HEK293 (cell line): Measurements from ENCODE around the gene CIART.

Experiments
- CTCF ChIA-PET: fragments of 350-600 bp; formaldehyde crosslinking; extraction: SDS; loops from one replicate; lab custom pipeline; 2021; ENCODE audit warnings: antibody characterized with exemption; lab: Yijun Ruan, JAX
- POLR2A ChIA-PET: fragments of 300-600 bp; formaldehyde crosslinking; extraction: SDS; loops from one replicate; lab custom pipeline; 2020; ENCODE audit warnings: antibody characterized with exemption, inconsistent platforms; lab: Yijun Ruan, JAX
- H3K27ac ChIP-seq: fragments of 200-500 bp; sonication (Bioruptor generic); 2 replicates; pipeline ENCODE4 v1.5.1; 2014; ENCODE audit warnings: low read depth, low read length, control low read depth, inconsistent platforms; ENCODE audit errors: extremely low read depth
- H3K36me3 ChIP-seq, 2 experiments: fragments of 200-500 bp in 1 of 2; sonication (Bioruptor generic) in 1 of 2; 1 replicate in 1 of 2; 2 replicates in 1 of 2; pipeline ENCODE4 v1.5.1; 2014 to 2017; ENCODE audit warnings: inconsistent platforms in 2 of 2, low read length in 2 of 2; ENCODE audit not compliant: control insufficient read depth in 2 of 2, insufficient read depth in 1 of 2
- H3K4me1 ChIP-seq: fragments of 200-500 bp; sonication (Bioruptor generic); 2 replicates; pipeline ENCODE4 v1.5.1; 2014; ENCODE audit warnings: mild to moderate bottlenecking, low read length, inconsistent platforms; ENCODE audit not compliant: control insufficient read depth, insufficient read depth
- H3K4me3 ChIP-seq: 2 replicates; pipeline ENCODE4 v1.5.1; 2011; ENCODE audit warnings: low read depth, mild to moderate bottlenecking, control low read depth, low read length, moderate library complexity
- H3K9me3 ChIP-seq: fragments of 200-500 bp; sonication (Bioruptor generic); 2 replicates; pipeline ENCODE4 v1.5.1; 2014; ENCODE audit warnings: low read depth, low read length, inconsistent platforms; ENCODE audit not compliant: control insufficient read depth, insufficient read depth
- BCL6B ChIP-seq: fragments of 450-650 bp; formaldehyde crosslinking; IDR thresholded peaks from 2 replicates; pipeline ENCODE4 v1.5.1; 2017; ENCODE audit warnings: missing biosample characterization, missing genetic modification characterization
- KLF16 ChIP-seq: fragments of 450-650 bp; formaldehyde crosslinking; IDR thresholded peaks from 2 replicates; pipeline ENCODE4 v1.5.1; 2017; ENCODE audit warnings: missing biosample characterization, missing genetic modification characterization
- PRDM6 ChIP-seq: fragments of 450-650 bp; formaldehyde crosslinking; IDR thresholded peaks from 2 replicates; pipeline ENCODE4 v1.5.1; 2017; ENCODE audit warnings: missing biosample characterization, missing genetic modification characterization
- ZFHX2 ChIP-seq: fragments of 450-650 bp; formaldehyde crosslinking; conservative IDR thresholded peaks from 2 replicates; pipeline ENCODE4 v1.5.1; 2016; ENCODE audit warnings: missing biosample characterization, missing genetic modification characterization
- ZNF157 ChIP-seq: fragments of 450-650 bp; formaldehyde crosslinking; IDR thresholded peaks from 2 replicates; pipeline ENCODE4 v1.5.1; 2016; ENCODE audit warnings: missing biosample characterization, missing genetic modification characterization
- ZNF169 ChIP-seq: fragments of 450-650 bp; formaldehyde crosslinking; IDR thresholded peaks from 2 replicates; pipeline ENCODE4 v1.5.1; 2016; ENCODE audit warnings: missing biosample characterization, missing genetic modification characterization
- ZNF221 ChIP-seq: fragments of 450-650 bp; formaldehyde crosslinking; IDR thresholded peaks from 2 replicates; pipeline ENCODE4 v1.5.1; 2017; ENCODE audit warnings: missing biosample characterization, missing genetic modification characterization, borderline replicate concordance
- ZNF248 ChIP-seq: fragments of 450-650 bp; formaldehyde crosslinking; IDR thresholded peaks from 2 replicates; pipeline ENCODE4 v1.5.1; 2017; ENCODE audit warnings: missing biosample characterization, missing genetic modification characterization
- ZNF354C ChIP-seq: fragments of 450-650 bp; formaldehyde crosslinking; IDR thresholded peaks from 2 replicates; pipeline ENCODE4 v1.5.1; 2016; ENCODE audit warnings: missing biosample characterization, missing genetic modification characterization, low read depth, borderline replicate concordance
- ZNF404 ChIP-seq: fragments of 450-650 bp; formaldehyde crosslinking; IDR thresholded peaks from 2 replicates; pipeline ENCODE4 v1.5.1; 2017; ENCODE audit warnings: missing biosample characterization, missing genetic modification characterization
- ZNF423 ChIP-seq: fragments of 450-650 bp; formaldehyde crosslinking; IDR thresholded peaks from 2 replicates; pipeline ENCODE4 v1.5.1; 2016; ENCODE audit warnings: missing biosample characterization, missing genetic modification characterization
- ZNF561 ChIP-seq: fragments of 450-650 bp; IDR thresholded peaks from 2 replicates; pipeline ENCODE4 v1.5.1; 2018; ENCODE audit warnings: missing biosample characterization, missing genetic modification characterization, borderline replicate concordance
- ZNF571 ChIP-seq: fragments of 450-650 bp; formaldehyde crosslinking; IDR thresholded peaks from 2 replicates; pipeline ENCODE4 v1.5.0; 2017; ENCODE audit warnings: missing biosample characterization, missing genetic modification characterization
- ZNF660 ChIP-seq: fragments of 450-650 bp; IDR thresholded peaks from 2 replicates; pipeline ENCODE4 v1.5.1; 2018; ENCODE audit warnings: missing biosample characterization, mild to moderate bottlenecking, missing genetic modification characterization
- ZNF747 ChIP-seq: fragments of 450-650 bp; formaldehyde crosslinking; IDR thresholded peaks from 2 replicates; pipeline ENCODE4 v1.5.1; 2016; ENCODE audit warnings: missing biosample characterization, missing genetic modification characterization
- ZNF768 ChIP-seq: fragments of 450-650 bp; formaldehyde crosslinking; IDR thresholded peaks from 2 replicates; pipeline ENCODE4 v1.5.1; 2018; ENCODE audit warnings: missing biosample characterization, mild to moderate bottlenecking, missing genetic modification characterization
- ZNF785 ChIP-seq: fragments of 450-650 bp; formaldehyde crosslinking; IDR thresholded peaks from 2 replicates; pipeline ENCODE4 v1.5.1; 2016; ENCODE audit warnings: missing biosample characterization, missing genetic modification characterization
- ZNF837 ChIP-seq: fragments of 450-650 bp; formaldehyde crosslinking; IDR thresholded peaks from 2 replicates; pipeline ENCODE4 v1.5.1; 2016; ENCODE audit warnings: missing biosample characterization, missing genetic modification characterization
- ZSCAN30 ChIP-seq: fragments of 450-650 bp; IDR thresholded peaks from 2 replicates; pipeline ENCODE4 v1.5.1; 2018; ENCODE audit warnings: missing biosample characterization, mild to moderate bottlenecking, missing genetic modification characterization, moderate library complexity
- TF ChIP-seq, protein P1 (sequence below): IDR thresholded peaks from 2 replicates; pipeline ENCODE4 v1.6.1; 2011; ENCODE audit warnings: mild to moderate bottlenecking, low read depth, low read length, borderline replicate concordance
- TF ChIP-seq, protein P2 (sequence below): fragments of 450-650 bp; formaldehyde crosslinking; IDR thresholded peaks from 2 replicates; pipeline ENCODE4 v1.5.1; 2016; ENCODE audit warnings: missing biosample characterization, missing genetic modification characterization
- TF ChIP-seq, protein P3 (sequence below): fragments of 450-650 bp; formaldehyde crosslinking; IDR thresholded peaks from 2 replicates; pipeline ENCODE4 v1.5.1; 2016; ENCODE audit warnings: missing biosample characterization, missing genetic modification characterization

CIART gene

GRCh38 chr1:150243003-150243402, 39.4 kb upstream of the CIART start:
- Histone ChIP-seq H3K4me1 (no peaks in the 10 kb centered on the region), H3K27ac (no peak overlapping the region), H3K9me3 (no peaks in the 10 kb centered on the region), H3K4me3 (no peak overlapping the region)
- CTCF ChIA-PET = no interaction called here
- POLR2A ChIA-PET = no interaction called here
- TF ChIP-seq ZNF785 (tag by site-specific recombination) (no peak), ZNF423 (tag by site-specific recombination) (no peak), KLF16 (tag by site-specific recombination) (no peak), ZNF169 (tag by site-specific recombination) (no peak), ZNF660 (tag by site-specific recombination) (no peak), ZFHX2 (no peak), ZNF354C (tag by site-specific recombination) (no peak), ZSCAN30 (tag by site-specific recombination) (no peak), ZNF768 (no peak), ZNF404 (no peak)
- TF ChIP-seq, protein P1, sequence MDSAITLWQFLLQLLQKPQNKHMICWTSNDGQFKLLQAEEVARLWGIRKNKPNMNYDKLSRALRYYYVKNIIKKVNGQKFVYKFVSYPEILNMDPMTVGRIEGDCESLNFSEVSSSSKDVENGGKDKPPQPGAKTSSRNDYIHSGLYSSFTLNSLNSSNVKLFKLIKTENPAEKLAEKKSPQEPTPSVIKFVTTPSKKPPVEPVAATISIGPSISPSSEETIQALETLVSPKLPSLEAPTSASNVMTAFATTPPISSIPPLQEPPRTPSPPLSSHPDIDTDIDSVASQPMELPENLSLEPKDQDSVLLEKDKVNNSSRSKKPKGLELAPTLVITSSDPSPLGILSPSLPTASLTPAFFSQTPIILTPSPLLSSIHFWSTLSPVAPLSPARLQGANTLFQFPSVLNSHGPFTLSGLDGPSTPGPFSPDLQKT = no peak
- TF ChIP-seq, protein P2, sequence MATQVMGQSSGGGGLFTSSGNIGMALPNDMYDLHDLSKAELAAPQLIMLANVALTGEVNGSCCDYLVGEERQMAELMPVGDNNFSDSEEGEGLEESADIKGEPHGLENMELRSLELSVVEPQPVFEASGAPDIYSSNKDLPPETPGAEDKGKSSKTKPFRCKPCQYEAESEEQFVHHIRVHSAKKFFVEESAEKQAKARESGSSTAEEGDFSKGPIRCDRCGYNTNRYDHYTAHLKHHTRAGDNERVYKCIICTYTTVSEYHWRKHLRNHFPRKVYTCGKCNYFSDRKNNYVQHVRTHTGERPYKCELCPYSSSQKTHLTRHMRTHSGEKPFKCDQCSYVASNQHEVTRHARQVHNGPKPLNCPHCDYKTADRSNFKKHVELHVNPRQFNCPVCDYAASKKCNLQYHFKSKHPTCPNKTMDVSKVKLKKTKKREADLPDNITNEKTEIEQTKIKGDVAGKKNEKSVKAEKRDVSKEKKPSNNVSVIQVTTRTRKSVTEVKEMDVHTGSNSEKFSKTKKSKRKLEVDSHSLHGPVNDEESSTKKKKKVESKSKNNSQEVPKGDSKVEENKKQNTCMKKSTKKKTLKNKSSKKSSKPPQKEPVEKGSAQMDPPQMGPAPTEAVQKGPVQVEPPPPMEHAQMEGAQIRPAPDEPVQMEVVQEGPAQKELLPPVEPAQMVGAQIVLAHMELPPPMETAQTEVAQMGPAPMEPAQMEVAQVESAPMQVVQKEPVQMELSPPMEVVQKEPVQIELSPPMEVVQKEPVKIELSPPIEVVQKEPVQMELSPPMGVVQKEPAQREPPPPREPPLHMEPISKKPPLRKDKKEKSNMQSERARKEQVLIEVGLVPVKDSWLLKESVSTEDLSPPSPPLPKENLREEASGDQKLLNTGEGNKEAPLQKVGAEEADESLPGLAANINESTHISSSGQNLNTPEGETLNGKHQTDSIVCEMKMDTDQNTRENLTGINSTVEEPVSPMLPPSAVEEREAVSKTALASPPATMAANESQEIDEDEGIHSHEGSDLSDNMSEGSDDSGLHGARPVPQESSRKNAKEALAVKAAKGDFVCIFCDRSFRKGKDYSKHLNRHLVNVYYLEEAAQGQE (tag by site-specific recombination) = no peak
- TF ChIP-seq, protein P3, sequence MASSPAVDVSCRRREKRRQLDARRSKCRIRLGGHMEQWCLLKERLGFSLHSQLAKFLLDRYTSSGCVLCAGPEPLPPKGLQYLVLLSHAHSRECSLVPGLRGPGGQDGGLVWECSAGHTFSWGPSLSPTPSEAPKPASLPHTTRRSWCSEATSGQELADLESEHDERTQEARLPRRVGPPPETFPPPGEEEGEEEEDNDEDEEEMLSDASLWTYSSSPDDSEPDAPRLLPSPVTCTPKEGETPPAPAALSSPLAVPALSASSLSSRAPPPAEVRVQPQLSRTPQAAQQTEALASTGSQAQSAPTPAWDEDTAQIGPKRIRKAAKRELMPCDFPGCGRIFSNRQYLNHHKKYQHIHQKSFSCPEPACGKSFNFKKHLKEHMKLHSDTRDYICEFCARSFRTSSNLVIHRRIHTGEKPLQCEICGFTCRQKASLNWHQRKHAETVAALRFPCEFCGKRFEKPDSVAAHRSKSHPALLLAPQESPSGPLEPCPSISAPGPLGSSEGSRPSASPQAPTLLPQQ (tag by site-specific recombination) = no peak
- TF ChIP-seq, all 188 proteins: peak for 0
- no peaks in the 10 kb centered on the region for H3K36me3 ChIP-seq

DNA sequence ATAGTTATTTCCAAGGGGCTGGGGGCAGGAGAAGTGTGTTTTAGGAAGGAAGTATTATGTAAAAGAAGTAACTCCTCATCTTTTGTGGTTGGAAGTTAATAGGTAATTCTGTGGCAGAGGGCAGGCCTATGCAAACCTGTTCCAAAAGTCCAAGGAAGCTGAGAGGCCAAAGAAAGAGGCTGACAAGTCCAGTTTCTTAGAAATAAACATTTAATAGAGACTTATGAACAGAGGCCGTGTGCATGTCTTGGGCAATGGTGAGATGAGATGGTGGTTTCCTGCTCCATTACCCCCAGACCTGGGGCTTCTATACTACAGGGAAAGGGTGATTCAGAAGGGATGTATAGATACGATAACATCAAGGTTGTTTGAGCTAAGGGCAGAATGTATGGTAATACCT, 32.4 kb upstream of the CIART start:
- Histone ChIP-seq H3K27ac (no peak overlapping the region), H3K4me3 (no peak overlapping the region), H3K4me1 (no peaks in the 10 kb centered on the region), H3K9me3 (no peaks in the 10 kb centered on the region), H3K36me3 (no peaks in the 10 kb centered on the region)
- ChIA-PET CTCF (interaction anchor here (2.9 kb wide), 1 partner anchor 31 kb away, joined by 12 read pairs; no protein-coding TSS in a partner anchor), POLR2A (interaction anchor here (0.6 kb wide), 1 partner anchor 288 kb away, joined by 3 read pairs; no protein-coding TSS in a partner anchor)
- TF ChIP-seq ZNF157 (tag by site-specific recombination) (no peak), ZNF837 (tag by site-specific recombination) (no peak)

- CTCF ChIA-PET = interaction anchor here (0.6 to 6.3 kb wide), 27 partner anchors 10 to 739 kb away, joined by 3 to 101 read pairs (median 6); partner anchors contain the start of genes APH1A, C1orf54, CIART and FALEC
- no peak overlapping the region for H3K27ac ChIP-seq
- no peaks in the 10 kb centered on the region for H3K9me3 ChIP-seq
- H3K4me1 ChIP-seq = peaks cover 12% of the 10 kb centered on the region; the same call in 1 of the 2 replicates
- no peak overlapping the region for H3K4me3 ChIP-seq
- no peaks in the 10 kb centered on the region for H3K36me3 ChIP-seq
- POLR2A ChIA-PET = interaction anchor here (1.0 to 2.5 kb wide), 4 partner anchors 13 to 45 kb away, joined by 3 to 6 read pairs (median 4); partner anchors contain the start of genes APH1A and C1orf54
- TF ChIP-seq BCL6B (tag by site-specific recombination) (no peak), ZNF221 (tag by site-specific recombination) (no peak), PRDM6 (tag by site-specific recombination) (no peak), ZNF571 (tag by site-specific recombination) (no peak), ZNF248 (tag by site-specific recombination) (no peak), ZNF747 (tag by site-specific recombination) (no peak), ZNF561 (tag by site-specific recombination) (no peak), ZFHX2 (no peak)
Measured at GRCh38 chr1:150256198-150256553, 26.2 kb upstream of the CIART start.
